Esophagus squamous epithelium (tissue), 5 donors: Measurements from ENCODE around the gene LHCGR. TPM values are rescaled to one million over a fixed set of nuclear protein-coding genes. Genes with fewer than 3 reads are reported as not detected.
A peak's percentile ranks its signal among the peaks of the same experiment; 100 is the strongest.

Experiments used
- DNase-seq: peaks from one replicate; lab custom pipeline; 2025; lab: John Stamatoyannopoulos, UW
- H3K27ac ChIP-seq, 4 donors: fragments of 200-600 bp; sonication (generic); one replicate each; pipeline ENCODE4 v1.5.1; 2016 to 2019; ENCODE audit warnings: mild to moderate bottlenecking in 1 of 4
- H3K27me3 ChIP-seq, 4 donors: fragments of 200-600 bp; sonication (generic); 1 replicate in 3 of 4; 2 replicates in 1 of 4; pipeline versions ENCODE4 v1.5.1 to v1.6.0; 2017 to 2021; ENCODE audit warnings: antibody characterized with exemption in 1 of 4
- H3K36me3 ChIP-seq, 3 donors: fragments of 200-600 bp; sonication (generic); one replicate each; pipeline ENCODE4 v1.5.1; 2016 to 2019
- H3K4me1 ChIP-seq, 3 donors: fragments of 200-600 bp; sonication (generic); one replicate each; pipeline ENCODE4 v1.5.1; 2017 to 2019
- H3K4me3 ChIP-seq, 4 donors: fragments of 200-600 bp; sonication (generic); 1 replicate in 3 of 4; 2 replicates in 1 of 4; pipeline ENCODE4 v1.5.1; 2016 to 2019; ENCODE audit warnings: mild to moderate bottlenecking in 2 of 4, moderate library complexity in 1 of 4
- H3K9me3 ChIP-seq, 3 donors: fragments of 200-600 bp; sonication (generic); one replicate each; pipeline ENCODE4 v1.5.1; 2016 to 2019
- CTCF ChIP-seq, 6 experiments: fragments of 450-650 bp in 4 of 6; fragments of 200-600 bp in 2 of 6; sonication (generic) in 2 of 6; IDR thresholded peaks; one replicate each; pipeline ENCODE4 v1.5.1; 2016 to 2019; ENCODE audit warnings: antibody characterized with exemption in 6 of 6, mild to moderate bottlenecking in 4 of 6, moderate library complexity in 4 of 6
- POLR2A ChIP-seq, 4 donors: fragments of 450-650 bp; IDR thresholded peaks; one replicate each; pipeline ENCODE4 v1.6.1; 2017; ENCODE audit warnings: antibody characterized with exemption in 4 of 4, mild to moderate bottlenecking in 4 of 4, moderate library complexity in 3 of 4
- WGBS, 2 donors: methylation state at CpG; one replicate each; pipeline ENCODE4 v1.1.5; 2018; 5-methylcytosine and 5-hydroxymethylcytosine counted together
- intact Hi-C: fragments of 100-400 bp; cut with DNase I; formaldehyde crosslinking; loops from one replicate; pipeline ENCODE4 v1.15.0; 2022
- total RNA-seq, 4 donors: library from RNA; depleted of rRNA; stranded (reverse); fragments of >200 nt; gene quantifications; one replicate each; pipeline ENCODE4 v1.1.0, GENCODE V29; 2016
- donor health status: DM: yes; HTN: yes; CAD: no.

The LHCGR gene
- total RNA-seq, 4 donors from 2014 or later: 0.22 to 0.76 TPM; not detected in 2

GRCh38 chr2:48725696-48726494 lies 29.6 kb downstream of the LHCGR start:
- Histone ChIP-seq H3K9me3 (no peaks in the 10 kb centered on the region), H3K4me1 (no peaks in the 10 kb centered on the region), H3K36me3 (no peaks in the 10 kb centered on the region), H3K4me3 (no peak overlapping the region), H3K27ac (no peak overlapping the region), H3K27me3 (no peaks in the 10 kb centered on the region)
- DNase-seq: no peak
- WGBS, 2 donors: 47 to 61% methylated on average over 5 to 7 of the region's 7 CpGs
- intact Hi-C loops: no loop called here
- TF ChIP-seq CTCF (IDR thresholded peaks at IDR 0.05): no peak

GRCh38 chr2:48724278-48724677 lies 31.2 kb downstream of the LHCGR start:
- intact Hi-C loops: no loop called here
- WGBS, 2 donors: 50 to 81% methylated on average over 2 of the region's 2 CpGs
- no peaks in the 10 kb centered on the region for H3K4me1 ChIP-seq

GRCh38 chr2:48723129-48723528 lies 32.4 kb downstream of the LHCGR start:
- H3K4me3 ChIP-seq: no peak overlapping the region
- no peaks in the 10 kb centered on the region for H3K4me1 ChIP-seq
- H3K27ac ChIP-seq: peak overlapping the region in 2 of 4 donors; percentile 6 to 21
- TF ChIP-seq CTCF (IDR thresholded peaks at IDR 0.05): no peak
- TF ChIP-seq POLR2A (IDR thresholded peaks at IDR 0.05): no peak
- no peaks in the 10 kb centered on the region for H3K27me3 ChIP-seq
- intact Hi-C loops: no loop called here
- H3K36me3 ChIP-seq: no peaks in the 10 kb centered on the region
- no peak for DNase-seq
- H3K9me3 ChIP-seq: no peaks in the 10 kb centered on the region

More at GRCh38 chr2:48724278-48724677, 31.2 kb downstream of the LHCGR start:
- H3K9me3 ChIP-seq: no peaks in the 10 kb centered on the region
- H3K4me3 ChIP-seq: no peak overlapping the region
- TF ChIP-seq CTCF (IDR thresholded peaks at IDR 0.05): no peak
- no peak for TF ChIP-seq POLR2A (IDR thresholded peaks at IDR 0.05)
- no peaks in the 10 kb centered on the region for H3K36me3 ChIP-seq
- no peak for DNase-seq
- H3K27ac ChIP-seq: no peak overlapping the region
- no peaks in the 10 kb centered on the region for H3K27me3 ChIP-seq

GRCh38 chr2:48722391-48722790 lies 33.1 kb downstream of the LHCGR start:
- peak overlapping the region in 1 of 4 donors; percentile 21 for H3K27ac ChIP-seq
- no peaks in the 10 kb centered on the region for H3K4me1 ChIP-seq
- intact Hi-C loops: no loop called here
- TF ChIP-seq POLR2A (IDR thresholded peaks at IDR 0.05) (no peak), CTCF (IDR thresholded peaks at IDR 0.05) (no peak)
- no peak for DNase-seq
- no peaks in the 10 kb centered on the region for H3K27me3 ChIP-seq
- no peaks in the 10 kb centered on the region for H3K9me3 ChIP-seq
- no peaks in the 10 kb centered on the region for H3K36me3 ChIP-seq
- 76 to 80% methylated on average over 1 of the region's 1 CpG for WGBS, 2 donors
- no peak overlapping the region for H3K4me3 ChIP-seq

GRCh38 chr2:48721158-48721557 lies 34.4 kb downstream of the LHCGR start:
- H3K27ac ChIP-seq: no peak overlapping the region
- no peaks in the 10 kb centered on the region for H3K36me3 ChIP-seq
- WGBS, 2 donors: 66 to 70% methylated on average over 2 of the region's 2 CpGs
- no peaks in the 10 kb centered on the region for H3K9me3 ChIP-seq
- intact Hi-C loops: no loop called here
- no peaks in the 10 kb centered on the region for H3K4me1 ChIP-seq
- TF ChIP-seq POLR2A (IDR thresholded peaks at IDR 0.05): no peak
- no peak for TF ChIP-seq CTCF (IDR thresholded peaks at IDR 0.05)
- H3K4me3 ChIP-seq: no peak overlapping the region
- no peak for DNase-seq
- H3K27me3 ChIP-seq: no peaks in the 10 kb centered on the region
